GM21786 (cell line): ENCODE results near the gene MEF2C.

ENCODE experiments used
- ATAC-seq: cut with Tn5 transposase; IDR thresholded peaks from one replicate; pipeline ENCODE4 v1.9.1; 2021; ENCODE audit not compliant: unreplicated experiment

The MEF2C gene

GRCh38 chr5:88676637-88677375, 206.2 kb downstream of the MEF2C start:
- ATAC-seq: no peak

- ATAC-seq: peak; percentile 32
Observed at GRCh38 chr5:88675708-88676636, 207.0 kb downstream of the MEF2C start.

- ATAC-seq: peak; percentile 19
Observed at GRCh38 chr5:88675168-88675707, 207.7 kb downstream of the MEF2C start.

GRCh38 chr5:88674356-88675167, 208.4 kb downstream of the MEF2C start:
- ATAC-seq: peak; percentile 69

GRCh38 chr5:88673253-88674105, 209.5 kb downstream of the MEF2C start:
- no peak for ATAC-seq

GRCh38 chr5:88672644-88673252, 210.2 kb downstream of the MEF2C start:
- no peak for ATAC-seq

GRCh38 chr5:88671505-88672499, 211.2 kb downstream of the MEF2C start:
- ATAC-seq: no peak

- ATAC-seq: no peak
Observed at GRCh38 chr5:88671106-88671504, 211.9 kb downstream of the MEF2C start.

- ATAC-seq: no peak
Observed at GRCh38 chr5:88670461-88670860, 212.5 kb downstream of the MEF2C start.

- ATAC-seq: no peak
Observed at GRCh38 chr5:88669371-88670050, 213.5 kb downstream of the MEF2C start.

GRCh38 chr5:88667496-88668201, 215.3 kb downstream of the MEF2C start:
- no peak for ATAC-seq
